NCI-H1436 treated with DMSO at 0.1 percent for 48 hours (cell line): ENCODE results near the gene C12orf76.
"Not testable (repeated sequence)": the region's sequence is repeated elsewhere in the genome, so short reads cannot be mapped to it uniquely, and the experiment has no call there.

Experiments used
- DNase-seq: peaks from one replicate; lab custom pipeline; 2025; lab: John Stamatoyannopoulos, UW

The C12orf76 gene, protein sequence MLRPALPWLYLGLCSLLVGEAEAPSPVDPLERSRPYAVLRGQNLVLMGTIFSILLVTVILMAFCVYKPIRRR

DNA sequence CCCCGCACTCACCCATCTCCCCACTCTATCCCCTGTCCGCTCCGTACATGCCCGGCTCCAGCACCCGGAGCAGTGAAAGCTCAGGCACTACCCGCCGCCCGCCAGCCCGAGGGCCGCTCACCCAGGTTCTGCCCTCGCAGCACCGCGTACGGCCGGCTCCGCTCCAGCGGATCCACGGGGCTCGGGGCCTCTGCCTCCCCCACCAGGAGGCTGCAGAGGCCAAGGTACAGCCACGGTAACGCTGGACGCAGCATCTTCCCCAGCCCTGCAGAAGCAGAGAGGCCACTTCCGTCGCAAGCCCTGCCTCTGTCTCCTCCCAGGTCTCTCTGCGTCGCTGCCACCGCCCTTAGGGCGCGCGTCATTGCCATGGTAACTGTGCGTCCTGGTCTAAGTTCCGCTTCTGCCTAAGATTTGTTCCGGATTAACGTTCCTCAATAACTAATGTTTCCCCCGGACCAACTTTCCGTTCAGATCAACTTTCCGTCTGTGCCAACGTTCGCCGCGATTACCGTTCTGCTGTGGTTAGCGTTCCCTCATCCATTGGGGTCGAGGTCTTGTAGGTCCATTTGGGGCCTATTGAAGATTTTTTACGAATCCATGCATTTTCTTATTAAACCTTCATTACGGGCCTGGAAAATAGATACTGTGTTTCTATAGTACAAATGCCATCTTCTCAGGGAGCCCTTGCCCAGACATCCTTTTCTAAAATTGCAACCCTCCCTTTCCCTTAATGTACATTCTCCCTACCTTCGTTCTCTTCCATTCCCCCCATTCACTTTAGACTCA is at the start of gene C12orf76:
C12orf76 (minus strand) TSS at position 281 of the 786 bp plus-strand sequence; CDS start at position 254, 27 bp downstream.
- DNase-seq, result peak; percentile 88

DNA sequence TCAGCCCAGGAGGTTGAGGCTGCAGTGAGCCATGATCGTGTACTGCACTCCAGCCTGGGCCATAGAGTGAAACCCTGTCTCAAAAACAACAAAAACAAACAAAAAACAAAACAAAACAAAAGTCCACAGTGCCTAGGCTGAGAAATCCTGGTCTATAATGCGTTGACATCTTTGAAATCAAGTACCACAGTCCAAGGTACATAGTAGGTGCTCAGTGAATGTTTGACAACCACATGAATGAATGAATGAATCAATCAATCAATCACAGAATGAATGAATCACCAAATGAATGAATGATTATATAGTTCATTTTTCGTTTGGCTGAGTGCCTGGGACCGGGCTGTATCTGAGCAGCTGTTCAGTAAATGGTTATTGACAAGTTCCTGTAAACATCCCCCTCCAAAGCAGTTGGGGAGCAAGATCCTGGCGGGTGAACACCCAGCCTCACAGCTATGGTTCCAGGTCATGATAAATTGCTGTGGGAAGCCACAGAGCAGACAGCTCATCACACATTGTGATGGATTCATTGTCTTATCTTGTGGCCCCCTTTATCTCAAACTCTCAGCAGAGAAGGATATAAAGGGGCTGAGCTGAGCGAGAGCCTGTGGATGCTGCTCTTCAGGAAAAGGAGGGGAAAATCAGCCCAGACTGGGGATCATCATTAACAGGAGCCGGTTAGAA is 45.4 kb upstream of the C12orf76 start:
- no peak for DNase-seq

DNA sequence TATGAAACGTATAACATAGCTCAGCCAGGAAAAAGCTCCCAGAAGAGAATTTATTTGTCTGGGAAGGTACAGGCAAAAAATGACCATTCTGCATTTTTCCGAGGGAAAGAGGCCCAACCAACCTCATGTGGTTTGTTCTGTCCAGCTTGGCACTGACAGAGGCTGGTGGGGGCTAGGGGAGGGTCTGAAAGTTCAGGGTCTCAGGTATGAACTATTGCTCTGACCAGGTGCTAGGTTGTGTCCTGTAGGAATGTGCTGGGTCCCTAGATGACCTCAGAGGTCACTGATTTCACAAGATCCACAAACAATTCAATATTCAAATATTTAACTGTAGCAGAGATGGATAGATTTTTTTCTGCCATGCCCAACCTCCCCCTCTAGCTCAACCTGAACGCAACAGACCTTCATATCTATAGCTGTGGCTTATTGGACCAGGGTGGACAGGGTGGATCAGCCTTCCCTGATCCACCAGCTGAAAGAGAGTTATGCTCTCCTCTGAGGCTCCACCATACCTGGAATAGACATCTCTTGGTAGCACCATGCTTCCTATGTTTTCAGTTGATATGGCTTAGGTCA is 42.9 kb upstream of the C12orf76 start:
- DNase-seq, result no peak

DNA sequence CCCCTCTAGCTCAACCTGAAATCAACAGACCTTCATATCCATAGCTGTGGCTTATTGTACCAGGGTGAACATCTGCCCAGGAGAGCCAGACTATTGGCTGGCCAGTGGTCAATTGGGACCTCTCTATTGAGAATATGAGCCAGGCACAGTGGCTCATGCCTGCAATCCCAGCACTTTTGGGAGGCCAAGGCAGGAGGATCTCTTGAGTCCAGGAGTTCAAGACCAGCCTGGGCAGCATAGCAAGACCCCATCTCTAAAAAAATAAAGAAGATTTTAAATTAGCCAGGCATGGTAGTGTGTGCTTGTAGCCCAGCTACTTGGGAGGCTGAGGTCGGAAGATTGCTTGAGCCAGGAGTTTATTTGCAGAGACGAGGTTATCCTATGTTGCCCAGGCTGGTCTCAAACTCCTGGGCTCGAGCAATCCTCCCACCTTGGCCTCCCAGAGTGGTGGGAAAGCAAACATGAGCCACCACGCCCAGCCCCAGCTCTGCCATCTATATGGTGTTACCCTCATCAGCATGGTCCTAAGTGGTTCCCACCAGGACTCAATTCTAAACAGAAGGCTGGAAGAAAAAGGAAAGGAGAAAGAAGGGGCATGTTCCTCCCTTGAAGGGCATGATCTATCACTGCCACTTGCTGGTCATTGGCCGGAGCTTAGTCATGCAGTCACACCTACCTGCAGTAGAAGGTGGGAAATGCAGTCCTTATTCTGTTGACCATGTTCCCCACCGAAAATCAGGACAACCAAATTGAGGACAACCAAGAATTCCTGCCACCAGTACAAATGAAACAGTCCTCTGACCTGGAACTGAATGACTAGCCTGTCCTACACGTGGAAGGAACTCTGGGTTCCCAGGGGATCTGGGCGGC is 42.2 kb upstream of the C12orf76 start:
- no peak for DNase-seq

DNA sequence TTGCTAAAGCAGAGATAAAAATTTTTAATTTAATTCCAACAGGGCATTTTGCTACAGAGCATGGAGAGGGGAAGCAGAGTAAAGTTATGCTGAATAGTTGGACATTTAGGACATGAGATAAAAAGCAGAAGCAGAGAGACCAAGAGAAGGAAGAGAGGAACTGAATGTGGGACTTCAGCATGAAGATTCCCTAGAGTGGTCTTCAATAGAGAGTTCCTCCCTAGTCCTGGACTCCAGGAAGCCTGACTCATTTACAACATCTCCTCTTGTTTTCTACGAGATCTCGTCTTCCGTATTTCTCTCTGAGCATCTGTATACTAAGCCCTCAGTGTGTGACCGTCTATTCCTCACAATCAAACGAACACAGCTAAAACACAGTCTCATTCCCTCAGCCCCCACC is 40.6 kb upstream of the C12orf76 start:
- DNase-seq, result no peak

DNA sequence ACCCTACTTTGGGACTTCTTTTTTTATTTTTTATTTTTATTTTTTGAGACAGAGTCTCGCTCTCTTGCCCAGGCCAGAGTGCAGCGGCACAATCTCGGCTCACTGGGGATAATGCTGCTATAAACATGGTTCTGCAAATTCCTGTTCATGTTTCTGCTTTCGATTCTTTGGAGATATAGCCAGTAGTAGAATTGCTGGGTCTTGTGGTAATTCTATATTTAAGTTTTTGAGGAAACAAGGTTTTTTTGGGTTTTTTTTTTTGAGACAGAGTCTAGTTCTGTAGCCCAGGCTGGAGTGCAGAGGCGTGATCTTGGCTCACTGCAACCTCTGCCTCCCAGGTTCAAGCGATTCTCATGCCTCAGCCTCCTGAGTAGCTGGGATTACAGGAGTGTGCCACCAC is 39.9 kb upstream of the C12orf76 start:
- DNase-seq, result not testable (repeated sequence)

DNA sequence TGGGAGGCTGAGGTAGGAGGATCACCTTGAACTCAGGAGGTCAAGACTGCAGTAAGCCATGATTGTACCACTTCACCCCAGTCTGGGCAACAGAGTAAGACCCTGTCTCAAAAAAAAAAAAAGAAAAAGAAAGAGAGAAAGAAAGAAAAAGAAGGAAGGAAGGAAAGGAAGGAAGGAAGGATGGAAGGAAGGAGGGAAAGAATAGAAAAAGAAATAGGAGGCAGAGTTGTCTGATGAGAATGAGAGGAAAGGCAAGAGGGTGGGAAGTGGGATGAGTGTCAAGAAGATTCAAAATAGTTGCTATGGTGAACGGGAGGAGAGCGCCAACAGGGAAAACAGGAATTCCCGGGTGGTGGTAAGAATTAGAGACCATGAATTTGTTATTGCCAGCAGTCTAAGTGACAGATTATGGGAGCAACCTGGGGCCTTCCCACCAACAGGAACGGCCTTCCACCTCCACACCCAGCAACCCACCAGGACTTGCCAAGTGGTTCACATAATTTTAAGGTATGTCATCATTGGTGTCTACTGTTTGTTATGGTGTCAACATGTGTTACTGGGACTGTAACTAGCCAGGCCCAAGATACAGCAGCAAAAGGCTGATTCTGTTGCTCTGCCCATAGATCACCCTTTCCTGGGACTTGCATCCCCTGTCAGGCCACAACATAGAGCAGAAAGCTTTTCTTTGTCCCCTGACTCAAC is 36.1 kb upstream of the C12orf76 start:
- no peak for DNase-seq

DNA sequence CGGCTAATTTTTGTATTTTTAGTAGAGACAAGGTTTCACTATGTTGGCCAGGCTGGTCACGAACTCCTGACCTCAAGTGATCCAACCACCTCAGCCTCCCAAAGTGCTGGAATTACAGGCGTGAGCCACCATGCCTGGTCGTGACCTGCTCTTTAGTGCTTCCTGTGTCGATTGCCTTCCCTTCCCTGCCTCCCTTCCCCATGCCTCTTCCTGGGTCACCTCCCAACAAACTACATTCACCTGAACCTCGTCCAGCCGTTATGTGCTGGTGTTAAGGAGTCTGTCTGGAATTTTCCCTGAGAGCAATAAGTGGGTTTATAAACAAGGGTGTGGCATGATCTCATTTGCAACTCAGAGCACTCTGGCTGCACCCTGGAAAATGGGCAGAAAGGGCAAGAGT is 32.1 kb upstream of the C12orf76 start:
- no peak for DNase-seq

DNA sequence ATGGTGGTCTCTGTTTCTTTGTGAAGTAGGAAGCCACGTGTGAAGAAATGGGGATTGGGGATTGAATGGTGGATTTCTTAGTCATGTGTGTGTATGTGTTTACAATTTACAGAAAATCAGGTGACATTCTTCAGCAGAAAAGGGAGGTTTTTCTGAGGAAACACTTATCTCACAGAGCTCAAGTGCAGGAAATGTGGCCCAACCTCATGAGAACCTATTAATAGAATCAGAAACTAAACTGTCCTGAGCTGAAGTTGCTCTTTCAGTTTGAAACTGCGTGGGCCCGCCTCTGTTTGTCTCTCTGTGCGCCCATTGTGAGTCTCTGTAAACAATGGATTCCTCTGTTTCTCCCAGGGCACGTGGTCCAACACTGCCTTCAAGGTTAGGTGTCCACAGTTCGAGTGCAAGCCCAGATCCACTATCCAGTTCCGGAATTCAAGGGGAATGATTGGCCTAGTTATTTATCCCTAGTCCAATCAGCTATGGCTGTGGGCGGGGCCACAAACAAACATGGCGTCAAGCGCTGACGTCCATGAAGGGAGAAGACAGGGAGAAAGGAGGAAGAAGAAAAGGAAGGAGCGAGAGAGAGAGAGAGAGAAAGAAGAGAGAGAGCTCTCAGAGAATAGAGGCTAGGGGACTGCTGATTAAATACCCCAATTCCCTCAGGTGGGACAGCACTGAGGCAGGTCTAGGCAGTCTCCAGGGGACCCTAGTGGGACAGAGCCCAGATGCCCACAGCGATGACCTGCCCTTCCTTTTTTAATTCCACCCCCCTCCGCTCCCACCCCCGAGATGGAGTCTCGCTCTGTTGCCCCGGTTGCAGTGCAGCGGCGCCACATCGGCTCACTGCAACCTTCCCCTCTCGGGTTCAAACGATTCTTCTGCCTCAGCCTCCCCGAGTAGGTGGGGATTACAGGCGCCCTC is 31.4 kb upstream of the C12orf76 start:
- no peak for DNase-seq

DNA sequence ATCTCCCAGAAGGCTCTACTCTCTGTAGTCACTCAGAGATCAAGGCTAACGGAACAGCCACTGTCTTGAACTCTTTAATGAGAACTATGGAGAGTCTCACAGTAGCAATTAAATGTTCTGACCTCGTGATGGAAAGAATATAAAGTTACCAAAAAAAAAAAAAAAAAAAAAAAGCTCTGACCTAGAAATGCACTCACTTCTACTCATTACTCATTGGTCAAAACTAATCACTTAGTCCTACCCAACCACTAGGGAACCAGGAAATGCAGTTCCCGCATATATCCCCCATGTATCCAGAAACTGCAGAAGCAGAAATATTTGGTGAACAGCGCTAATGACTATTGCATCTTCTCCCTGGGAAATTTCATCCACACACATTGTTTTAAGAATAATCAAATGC is 29.5 kb upstream of the C12orf76 start:
- no peak for DNase-seq

DNA sequence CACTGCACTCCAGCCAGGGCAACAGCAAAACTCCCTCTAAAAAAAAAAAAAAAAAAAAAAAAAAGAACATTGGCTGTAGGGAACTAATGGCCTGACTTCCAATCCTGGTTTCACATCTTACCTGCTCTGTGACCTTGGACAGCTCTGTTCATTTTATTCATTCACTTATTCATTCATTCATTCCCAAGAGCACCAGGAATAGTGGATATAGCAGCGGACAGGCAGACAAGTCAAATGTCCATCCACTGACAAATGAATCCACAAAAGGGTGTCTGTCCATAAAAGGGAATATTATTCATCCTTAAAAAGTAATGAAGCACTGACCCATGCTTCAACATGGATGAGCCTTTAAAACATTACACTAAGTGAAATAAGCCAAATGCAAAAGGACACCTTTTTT is 27.6 kb upstream of the C12orf76 start:
- no peak for DNase-seq

DNA sequence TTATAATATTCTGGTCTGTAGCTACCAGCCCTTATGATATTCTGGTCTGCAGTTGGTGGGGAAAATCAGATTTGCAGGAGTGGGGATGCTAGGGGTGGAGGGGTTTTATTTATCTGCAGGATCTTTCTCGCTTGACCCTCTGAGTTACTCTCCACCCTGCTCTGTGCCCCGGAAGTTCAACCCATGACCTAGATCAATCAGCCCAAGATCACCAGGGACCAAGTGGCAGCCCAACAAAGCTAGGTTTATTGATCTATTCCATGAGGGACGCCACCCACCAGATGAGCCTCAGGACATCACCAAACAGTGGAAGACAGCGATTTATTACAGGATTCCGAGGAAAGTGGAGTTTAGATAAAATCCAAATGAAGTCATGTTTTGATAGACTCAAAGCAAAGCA is 25.8 kb upstream of the C12orf76 start:
- DNase-seq, result no peak

DNA sequence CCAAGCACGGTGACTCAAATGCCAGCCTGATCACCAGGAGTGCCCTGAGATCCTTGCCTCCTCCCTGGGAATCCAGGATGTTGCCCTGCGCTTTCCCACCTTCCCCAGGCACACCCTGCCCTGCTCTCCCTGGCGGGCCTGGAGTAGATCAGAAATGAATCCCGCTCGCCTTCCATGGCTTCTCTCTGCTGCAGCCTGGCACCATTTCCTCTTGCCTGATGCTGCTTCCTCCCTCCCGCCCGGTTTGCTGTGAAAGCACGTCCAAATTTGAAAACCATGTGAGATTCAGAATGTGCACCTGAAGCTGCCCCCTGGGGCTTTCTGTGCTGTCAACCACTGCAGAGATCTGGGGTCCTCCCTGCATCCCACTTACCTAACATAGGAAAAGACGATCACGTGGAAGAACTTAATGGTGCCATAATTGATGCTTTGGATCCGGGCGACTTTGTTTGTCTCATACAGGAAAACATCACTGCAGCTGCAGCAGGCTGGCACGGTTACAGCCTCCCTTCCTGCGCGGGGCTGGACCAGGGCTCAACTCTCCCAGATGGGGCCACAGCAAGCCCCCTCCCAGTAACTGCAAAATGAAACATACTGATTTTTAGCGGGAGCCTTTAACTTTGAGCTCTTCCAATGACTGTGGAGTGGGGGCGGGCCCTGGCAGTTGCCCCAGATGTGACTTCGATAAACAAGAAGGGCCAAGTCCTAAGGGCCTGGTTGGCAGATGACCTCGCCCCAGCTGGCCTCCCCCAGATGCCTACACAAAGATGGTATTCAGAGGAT is 24.9 kb upstream of the C12orf76 start:
- no peak for DNase-seq

DNA sequence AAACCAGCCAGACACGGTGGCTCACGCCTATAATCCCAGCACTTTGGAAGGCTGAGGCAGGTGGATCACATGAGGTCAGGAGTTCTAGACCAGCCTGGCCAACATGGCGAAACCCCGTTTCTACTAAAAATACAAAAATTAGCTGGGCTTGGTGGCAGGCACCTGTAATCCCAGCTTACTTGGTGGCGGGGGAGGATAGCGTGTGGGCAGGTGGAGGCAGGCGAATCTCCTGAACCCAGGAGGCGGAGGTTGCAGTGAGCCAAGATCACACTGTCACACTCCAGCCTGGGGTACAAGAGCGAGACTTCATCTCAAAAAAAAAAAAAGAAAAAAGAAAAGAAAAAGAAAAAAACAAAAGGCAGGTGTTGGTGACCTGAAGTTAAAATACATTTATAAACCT is 24.3 kb upstream of the C12orf76 start:
- DNase-seq, result not testable (repeated sequence)

DNA sequence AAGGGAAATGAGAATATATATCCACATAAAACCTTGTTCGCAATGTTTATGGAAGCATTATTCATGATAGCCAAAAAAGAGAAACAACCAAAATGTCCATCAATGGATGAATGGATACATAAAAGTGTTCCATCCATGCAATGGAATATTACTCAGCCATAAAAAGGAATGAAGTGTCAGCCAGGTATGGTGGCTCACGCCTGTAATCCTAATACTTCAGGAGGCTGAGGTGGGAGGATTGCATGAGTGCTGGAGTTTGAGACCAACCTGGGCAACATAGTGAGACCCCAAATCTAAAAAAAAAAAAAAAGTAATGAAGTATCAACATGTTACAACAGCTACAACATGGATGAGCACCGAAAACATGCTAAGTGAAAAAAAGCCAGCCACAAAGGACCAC is 23.6 kb upstream of the C12orf76 start:
- DNase-seq, result no peak

DNA sequence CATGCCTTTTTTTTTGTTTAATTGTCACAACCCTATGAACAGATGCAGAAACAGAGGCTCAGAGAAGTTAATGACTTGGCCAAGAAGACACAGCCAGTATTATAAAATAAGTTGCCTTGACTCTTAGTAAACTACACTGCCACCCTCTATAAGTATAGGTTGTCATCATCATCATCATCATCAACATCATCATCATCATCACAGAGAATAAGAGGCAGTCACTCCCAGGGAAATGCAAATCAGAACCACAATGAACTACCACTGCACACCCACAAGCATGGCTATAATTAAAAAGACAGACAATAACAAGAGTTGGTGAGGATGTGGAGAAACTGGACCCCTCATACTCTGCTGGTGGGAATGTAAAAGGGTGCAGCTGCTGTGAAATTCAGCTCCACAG is 23.2 kb upstream of the C12orf76 start:
- DNase-seq, result no peak

DNA sequence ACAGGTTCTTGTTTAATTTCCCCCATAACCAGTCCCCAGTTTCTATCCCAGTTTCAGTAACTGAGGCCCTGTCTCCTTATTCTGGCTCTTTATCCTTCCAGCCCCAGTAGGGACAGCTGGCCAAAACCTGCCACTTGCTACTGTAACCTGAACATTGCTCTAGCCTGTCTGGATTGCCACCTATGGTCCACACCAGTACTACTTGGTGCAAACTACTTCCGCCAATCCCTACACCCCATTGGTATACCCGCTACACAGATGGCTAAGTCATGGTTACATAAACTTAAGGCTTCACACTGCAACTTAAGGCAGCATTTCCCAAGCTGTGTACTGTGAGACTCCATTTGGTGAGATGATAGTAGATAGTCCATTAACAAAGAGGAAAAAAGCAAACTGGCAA is 20.3 kb upstream of the C12orf76 start:
- no peak for DNase-seq

DNA sequence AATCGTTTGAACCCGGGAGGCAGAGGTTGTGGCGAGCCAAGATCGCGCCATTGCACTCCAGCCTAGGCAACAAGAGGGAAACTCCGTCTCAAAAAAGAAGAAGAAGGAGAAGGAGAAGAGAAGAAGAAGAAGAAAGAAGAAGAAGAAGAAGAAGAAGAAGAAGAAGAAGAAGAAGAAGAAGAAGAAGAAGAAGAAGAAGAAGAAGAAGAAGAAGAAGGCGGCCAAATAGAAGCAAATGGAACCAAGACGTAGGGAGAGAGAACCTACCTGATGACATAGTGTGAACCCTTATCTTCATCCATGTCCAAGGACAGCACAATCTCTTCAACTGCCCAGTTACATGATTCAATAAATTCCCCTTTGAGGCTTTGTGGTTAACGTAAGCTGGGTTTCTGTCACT is 19.8 kb upstream of the C12orf76 start:
- not testable (repeated sequence) for DNase-seq

DNA sequence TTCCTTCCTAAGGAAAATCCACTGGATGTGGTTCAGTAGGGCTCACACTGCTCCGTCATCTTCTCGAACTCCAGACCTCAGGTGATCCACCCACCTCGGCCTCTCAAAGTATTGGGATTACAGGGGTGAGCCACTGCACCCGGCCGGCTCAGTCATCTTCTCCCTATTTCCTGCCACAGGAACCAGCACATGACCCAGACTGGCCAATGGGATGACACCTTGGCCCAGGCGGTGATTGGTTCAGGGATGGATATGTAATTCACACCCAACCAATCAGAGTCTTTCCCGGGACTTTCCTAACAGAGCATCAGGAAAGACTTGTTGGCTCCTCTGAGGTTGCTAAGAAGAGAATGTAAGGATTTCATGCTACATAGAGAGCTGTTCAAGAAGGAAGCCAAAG is 19.2 kb upstream of the C12orf76 start:
- no peak for DNase-seq

DNA sequence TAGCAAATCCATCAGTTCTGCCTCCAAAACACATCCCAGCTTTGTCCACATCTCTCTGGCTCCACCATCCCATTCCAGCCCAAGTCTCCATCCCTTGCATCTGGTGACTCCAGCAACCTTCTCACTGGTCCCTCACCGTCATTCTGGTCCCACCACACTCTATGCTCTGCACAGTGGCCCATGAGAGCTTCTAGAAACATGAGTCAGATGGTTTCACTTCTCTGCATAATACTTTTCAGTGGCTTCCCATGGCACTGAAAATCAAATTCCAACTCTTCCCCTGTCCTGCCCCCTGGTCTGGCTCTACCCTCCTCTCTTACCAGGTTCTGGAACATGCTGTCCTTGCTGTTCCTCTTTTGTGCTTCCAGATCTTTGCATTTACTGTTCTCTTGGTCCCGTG is 17.2 kb upstream of the C12orf76 start:
- no peak for DNase-seq
